Hair follicle dermal papilla cell (primary cell): ENCODE results near the gene YLPM1. TPM values are rescaled to one million over a fixed set of nuclear protein-coding genes. Genes with fewer than 3 reads are reported as not detected.

ENCODE experiments used
- total RNA-seq: library from RNA; depleted of rRNA; stranded (reverse); fragments of >200 nt; gene quantifications from 2 replicates; pipeline ENCODE4 v1.2.3, GENCODE V29; 2012

YLPM1 gene, protein sequence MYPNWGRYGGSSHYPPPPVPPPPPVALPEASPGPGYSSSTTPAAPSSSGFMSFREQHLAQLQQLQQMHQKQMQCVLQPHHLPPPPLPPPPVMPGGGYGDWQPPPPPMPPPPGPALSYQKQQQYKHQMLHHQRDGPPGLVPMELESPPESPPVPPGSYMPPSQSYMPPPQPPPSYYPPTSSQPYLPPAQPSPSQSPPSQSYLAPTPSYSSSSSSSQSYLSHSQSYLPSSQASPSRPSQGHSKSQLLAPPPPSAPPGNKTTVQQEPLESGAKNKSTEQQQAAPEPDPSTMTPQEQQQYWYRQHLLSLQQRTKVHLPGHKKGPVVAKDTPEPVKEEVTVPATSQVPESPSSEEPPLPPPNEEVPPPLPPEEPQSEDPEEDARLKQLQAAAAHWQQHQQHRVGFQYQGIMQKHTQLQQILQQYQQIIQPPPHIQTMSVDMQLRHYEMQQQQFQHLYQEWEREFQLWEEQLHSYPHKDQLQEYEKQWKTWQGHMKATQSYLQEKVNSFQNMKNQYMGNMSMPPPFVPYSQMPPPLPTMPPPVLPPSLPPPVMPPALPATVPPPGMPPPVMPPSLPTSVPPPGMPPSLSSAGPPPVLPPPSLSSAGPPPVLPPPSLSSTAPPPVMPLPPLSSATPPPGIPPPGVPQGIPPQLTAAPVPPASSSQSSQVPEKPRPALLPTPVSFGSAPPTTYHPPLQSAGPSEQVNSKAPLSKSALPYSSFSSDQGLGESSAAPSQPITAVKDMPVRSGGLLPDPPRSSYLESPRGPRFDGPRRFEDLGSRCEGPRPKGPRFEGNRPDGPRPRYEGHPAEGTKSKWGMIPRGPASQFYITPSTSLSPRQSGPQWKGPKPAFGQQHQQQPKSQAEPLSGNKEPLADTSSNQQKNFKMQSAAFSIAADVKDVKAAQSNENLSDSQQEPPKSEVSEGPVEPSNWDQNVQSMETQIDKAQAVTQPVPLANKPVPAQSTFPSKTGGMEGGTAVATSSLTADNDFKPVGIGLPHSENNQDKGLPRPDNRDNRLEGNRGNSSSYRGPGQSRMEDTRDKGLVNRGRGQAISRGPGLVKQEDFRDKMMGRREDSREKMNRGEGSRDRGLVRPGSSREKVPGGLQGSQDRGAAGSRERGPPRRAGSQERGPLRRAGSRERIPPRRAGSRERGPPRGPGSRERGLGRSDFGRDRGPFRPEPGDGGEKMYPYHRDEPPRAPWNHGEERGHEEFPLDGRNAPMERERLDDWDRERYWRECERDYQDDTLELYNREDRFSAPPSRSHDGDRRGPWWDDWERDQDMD (N-terminal part only)
- 35.9 and 46.6 TPM in 2 replicates for total RNA-seq

DNA sequence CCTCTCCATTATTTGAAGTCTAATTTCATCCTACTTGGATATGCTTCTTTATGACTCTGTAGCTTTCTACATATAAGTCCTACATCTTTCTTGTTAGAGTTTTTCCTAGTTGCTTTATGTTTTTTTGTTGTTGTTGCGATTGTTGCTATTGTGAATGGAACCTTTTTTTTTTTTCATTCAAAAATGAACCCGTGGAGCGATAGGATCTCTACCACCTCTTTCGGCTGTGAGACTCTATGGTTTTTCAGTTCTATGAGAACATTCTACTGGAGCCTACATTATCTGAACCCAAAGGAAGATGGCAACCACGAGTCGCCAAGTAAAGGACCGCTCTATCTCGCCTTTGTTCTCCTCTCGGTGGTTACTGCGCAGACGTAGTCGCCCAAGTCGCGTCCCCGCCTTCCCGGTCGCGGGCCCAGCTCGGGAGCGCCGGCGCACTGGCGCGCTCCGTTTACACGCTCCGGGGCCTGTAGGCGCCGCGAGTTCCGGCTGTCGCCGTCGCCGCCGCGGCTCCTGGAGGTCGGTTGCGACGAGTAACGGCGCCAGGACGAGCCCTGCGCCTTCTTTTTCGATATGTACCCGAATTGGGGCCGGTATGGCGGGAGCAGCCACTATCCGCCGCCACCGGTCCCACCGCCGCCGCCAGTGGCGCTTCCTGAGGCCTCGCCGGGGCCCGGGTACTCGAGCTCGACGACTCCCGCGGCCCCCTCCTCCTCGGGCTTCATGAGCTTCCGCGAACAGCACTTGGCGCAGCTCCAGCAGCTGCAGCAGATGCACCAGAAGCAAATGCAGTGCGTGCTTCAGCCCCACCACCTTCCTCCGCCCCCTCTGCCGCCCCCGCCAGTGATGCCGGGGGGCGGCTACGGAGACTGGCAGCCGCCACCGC lies at the start of gene YLPM1:
Gene YLPM1, plus strand, starts transcription at position 400 of the 886 bp plus-strand sequence. Its CDS starts 174 bp downstream, at position 574.

DNA sequence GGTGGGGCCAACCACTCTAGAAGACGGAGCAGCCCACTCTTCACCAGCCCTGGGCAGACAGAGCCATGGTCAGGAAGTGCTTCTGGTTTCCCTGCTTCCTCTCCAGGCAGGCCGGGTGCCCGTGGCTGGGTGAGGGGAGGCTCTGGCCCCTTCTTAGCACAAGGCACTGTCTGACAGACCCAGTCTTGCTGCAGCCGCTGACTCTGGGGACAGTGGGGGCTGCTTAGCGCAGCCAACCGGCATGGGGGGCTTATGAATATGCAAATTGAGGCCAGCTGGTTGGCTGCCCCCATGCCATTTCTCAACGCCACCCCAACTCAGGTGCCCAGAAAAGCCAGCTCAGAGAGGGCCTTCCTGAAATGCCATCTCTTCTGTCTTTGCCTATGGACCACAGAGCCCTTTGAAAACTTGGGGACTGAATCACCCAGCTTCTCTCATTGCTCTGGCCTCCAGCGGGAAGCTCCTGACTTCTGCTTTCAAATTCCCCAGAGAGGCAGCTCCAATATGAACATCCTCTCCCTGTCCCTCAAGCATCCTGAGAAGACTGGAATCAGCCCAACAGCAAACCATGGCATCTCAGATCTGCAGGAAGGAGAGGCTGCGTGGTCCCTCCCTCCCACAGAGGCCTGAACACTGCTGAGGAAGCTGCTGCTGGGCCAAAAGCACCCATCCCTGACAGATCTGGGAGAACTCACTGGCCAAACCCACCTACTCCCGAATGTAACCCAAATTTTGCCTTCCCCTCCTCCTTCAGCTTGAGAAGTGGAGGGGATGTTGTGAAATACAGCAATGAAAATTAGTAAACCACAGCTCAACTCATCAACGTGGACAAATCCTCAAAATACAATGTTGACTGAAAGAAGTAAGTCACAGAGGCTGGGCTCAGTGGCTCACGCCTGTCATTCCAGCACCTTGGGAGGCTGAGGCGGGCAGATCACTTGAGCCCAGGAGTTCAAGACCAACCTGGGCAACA lies 113.1 kb downstream of the YLPM1 start, which contains the start of gene PROX2:
Gene PROX2, minus strand, starts transcription at position 205 of the 973 bp plus-strand sequence. CDS start 12,311 bp downstream, outside the sequence.

DNA sequence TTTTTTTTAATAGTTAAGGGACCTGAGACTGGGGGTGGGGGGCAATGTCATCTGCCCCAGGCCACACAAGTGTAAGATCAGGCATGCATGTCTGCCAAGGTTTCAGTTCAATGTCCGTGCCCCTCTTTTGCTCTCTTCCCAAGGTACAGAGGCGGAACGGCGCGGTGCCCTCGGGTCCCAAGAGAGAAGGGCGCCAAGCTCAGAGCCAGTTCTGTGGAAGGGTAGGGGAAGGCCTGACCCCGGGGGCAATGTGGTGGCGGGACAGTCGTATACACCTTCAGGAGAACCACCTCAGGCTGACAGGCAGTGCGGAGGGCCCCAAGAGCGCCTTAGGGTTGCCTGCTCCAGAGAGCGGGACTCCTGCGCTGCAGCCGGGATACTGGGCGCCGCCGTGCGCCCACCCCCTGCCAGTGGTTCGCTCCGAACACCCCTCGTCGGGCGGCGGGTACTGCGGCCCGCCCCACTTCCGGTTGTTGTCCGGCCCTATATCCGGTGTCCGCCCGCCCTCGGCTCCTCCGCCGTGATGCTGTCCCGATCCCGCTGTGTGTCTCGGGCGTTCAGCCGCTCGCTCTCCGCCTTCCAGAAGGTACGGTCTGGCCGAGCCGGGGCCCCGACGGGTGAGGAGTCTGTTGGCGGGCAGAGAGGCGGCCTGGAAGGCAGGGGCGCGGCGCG lies 118.5 kb downstream of the YLPM1 start, which contains the start of gene DLST:
Gene DLST, plus strand, starts transcription at position 486 of the 672 bp plus-strand sequence. Its CDS starts 38 bp downstream, at position 524.

Other genes with a start within 250 kb of the YLPM1 start
- gene LTBP2, start 151.1 kb upstream of the YLPM1 start, total RNA-seq, result 308 and 309 TPM in 2 replicates
- 31.7 and 33.3 TPM in 2 replicates for gene AREL1, start 50.2 kb upstream of the YLPM1 start, total RNA-seq
- gene FCF1, start 50.2 kb upstream of the YLPM1 start, total RNA-seq, result 27.8 and 32.1 TPM in 2 replicates
- gene PROX2, start 112.8 kb downstream of the YLPM1 start, total RNA-seq, result 0.12 and 0.16 TPM in 2 replicates
- 194 and 213 TPM in 2 replicates for gene DLST, start 118.6 kb downstream of the YLPM1 start, total RNA-seq
- gene RPS6KL1, start 159.9 kb downstream of the YLPM1 start, total RNA-seq, result 0.32 and 1.3 TPM in 2 replicates
- gene PGF, start 192.3 kb downstream of the YLPM1 start, total RNA-seq, result 101 and 129 TPM in 2 replicates
- gene EIF2B2, start 239.6 kb downstream of the YLPM1 start, total RNA-seq, result 42.4 and 44.4 TPM in 2 replicates